NCI-H2107 treated with DMSO at 0.1 percent for 48 hours (cell line): Measurements from ENCODE around the gene NAA20.

ENCODE experiments used
- DNase-seq: peaks from one replicate; lab custom pipeline; 2025; ENCODE audit not compliant: unreplicated experiment; lab: John Stamatoyannopoulos, UW

The NAA20 gene

GRCh38 chr20:20017844-20018185 lies 653 bp downstream of the NAA20 start:
- no peak for DNase-seq

GRCh38 chr20:20018366-20018765 lies 1.2 kb downstream of the NAA20 start:
- DNase-seq, result no peak

GRCh38 chr20:20019123-20019522 lies 2.0 kb downstream of the NAA20 start:
- DNase-seq, result no peak

- DNase-seq, result no peak
Observed at GRCh38 chr20:20020908-20021307, 3.7 kb downstream of the NAA20 start.

- DNase-seq, result no peak
Observed at GRCh38 chr20:20021835-20022234, 4.7 kb downstream of the NAA20 start.

- DNase-seq, result no peak
Observed at GRCh38 chr20:20022498-20022897, 5.3 kb downstream of the NAA20 start.

- DNase-seq, result no peak
Observed at GRCh38 chr20:20023395-20023794, 6.2 kb downstream of the NAA20 start.

DNA sequence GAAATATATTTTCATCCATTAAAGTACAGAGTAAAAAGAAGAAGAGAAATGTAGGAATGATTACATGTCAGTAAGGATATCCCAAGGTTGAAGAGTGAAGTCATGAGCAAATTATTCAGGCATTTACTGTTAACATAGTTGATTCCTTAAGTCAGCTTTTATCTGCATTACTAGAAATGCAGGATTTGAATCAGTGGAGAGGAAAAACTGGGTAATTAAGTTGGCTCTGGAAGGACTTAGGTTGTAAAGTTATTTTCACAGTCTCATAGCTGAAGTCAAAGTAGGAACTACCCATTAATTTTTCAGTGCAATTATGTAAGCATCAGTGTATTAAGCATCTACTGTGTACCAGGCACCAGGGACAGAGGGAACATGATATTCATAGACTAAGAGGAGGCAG lies 7.8 kb downstream of the NAA20 start:
- DNase-seq, result no peak

DNA sequence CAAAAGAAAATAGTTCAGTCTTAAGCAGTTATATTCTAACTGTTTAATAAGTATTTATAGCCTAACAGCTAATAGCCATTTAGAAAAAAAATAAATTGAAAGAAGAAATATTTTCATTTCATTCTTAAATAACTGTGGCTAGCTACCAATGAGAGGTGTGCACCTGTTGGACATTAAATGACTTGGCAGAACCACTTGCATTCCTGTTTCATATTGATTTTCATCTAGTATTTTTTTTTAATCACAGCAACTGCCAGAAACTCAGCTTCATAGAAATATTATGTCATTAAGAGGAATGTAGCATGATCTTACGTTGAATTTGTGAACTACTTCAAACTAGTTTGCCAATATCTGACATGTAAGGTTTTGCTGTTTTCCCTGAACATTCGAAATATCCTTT lies 10.1 kb downstream of the NAA20 start:
- no peak for DNase-seq

GRCh38 chr20:20031790-20032189 lies 14.6 kb downstream of the NAA20 start:
- DNase-seq, result no peak

DNA sequence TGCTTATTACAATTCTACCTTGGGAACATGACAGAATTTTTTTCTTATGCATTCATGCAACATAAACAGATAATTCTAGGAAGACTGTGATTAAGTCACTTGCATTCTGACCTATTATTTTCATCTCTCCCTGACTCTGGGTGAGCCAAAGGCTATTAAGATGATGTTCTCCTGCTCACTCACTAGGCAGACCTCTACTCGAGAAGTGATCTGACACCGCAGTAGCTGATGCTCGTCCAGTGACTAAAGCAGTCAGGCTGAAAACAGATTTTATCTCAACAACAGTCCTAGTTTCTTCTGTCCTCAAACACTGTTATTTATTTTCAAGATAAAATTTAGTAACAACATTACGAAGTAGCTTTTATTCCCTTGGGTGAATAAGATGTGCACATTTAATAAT lies 17.3 kb downstream of the NAA20 start:
- no peak for DNase-seq

DNA sequence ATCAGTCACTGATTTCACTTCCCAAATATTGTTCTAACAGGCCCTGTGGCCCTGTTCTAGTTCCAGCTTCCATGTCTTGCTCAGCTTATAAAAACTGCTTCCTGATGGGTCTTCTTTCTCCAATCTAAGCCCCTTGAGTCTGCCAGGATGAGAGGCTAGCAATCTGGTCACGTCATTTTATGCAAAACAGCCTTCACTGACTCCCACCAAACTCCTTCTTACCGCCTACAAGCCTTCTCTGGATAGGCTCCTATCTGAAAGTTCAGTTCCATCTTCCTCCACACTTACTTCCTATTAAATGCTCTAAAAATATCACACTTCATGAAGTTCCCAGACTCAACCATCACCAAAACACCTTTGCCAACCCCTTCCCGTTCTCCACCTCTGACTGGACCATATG lies 19.6 kb downstream of the NAA20 start:
- no peak for DNase-seq

DNA sequence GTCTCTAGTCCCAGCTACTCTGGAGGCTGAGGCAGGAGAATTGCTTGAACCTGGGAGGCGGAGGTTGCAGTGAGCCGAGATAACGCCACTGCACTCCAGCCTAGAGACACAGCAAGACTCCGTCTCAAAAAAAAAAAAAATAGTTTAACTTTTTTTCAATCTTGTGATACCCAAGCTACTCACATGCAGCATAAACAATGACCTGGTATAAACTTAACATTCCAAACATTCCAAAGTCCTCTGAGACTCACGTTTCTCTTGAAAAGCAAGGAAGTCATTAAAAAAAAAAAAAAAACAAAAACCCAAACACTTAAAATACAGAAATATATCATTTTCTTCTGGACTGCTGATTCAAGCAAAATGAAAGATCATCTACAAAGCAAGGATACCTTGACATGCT lies 20.8 kb downstream of the NAA20 start:
- no peak for DNase-seq

DNA sequence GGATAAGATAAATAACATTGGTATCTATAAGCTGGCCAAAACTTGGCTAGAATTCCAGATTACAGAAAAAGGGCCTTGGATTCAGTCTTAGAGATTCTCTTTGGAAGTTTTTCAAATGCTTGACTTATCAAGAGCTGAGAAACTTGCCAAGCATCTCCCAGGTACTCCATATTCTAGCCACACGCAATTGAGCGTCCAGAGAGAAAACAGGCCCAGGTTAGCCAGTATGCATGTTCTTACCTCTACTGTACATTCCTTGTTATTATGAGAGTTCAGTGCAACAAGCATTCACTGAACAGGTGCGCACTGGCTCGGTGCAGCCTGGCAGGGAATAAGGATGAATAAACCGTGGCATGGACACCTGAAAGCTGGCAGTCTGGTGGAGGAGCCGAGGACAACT lies 21.4 kb downstream of the NAA20 start:
- DNase-seq, result no peak

GRCh38 chr20:20039752-20040387 lies 22.7 kb downstream of the NAA20 start:
- no peak for DNase-seq

DNA sequence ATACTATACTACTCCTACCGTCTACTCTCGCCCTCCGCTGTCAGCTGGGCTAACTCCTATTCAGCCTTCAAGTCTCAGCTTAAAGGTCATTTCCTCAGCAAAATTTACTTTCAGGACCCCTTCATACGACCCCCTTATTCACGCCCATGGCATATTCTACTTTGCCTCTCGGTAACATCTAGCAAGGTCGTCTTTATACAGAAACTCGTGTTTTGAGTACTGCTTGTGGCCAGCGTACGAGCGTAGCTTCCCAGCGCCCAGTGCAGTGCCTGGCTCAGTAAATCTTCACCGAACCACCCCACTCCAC lies 34.6 kb downstream of the NAA20 start:
- no peak for DNase-seq

GRCh38 chr20:20052074-20052970 lies 35.2 kb downstream of the NAA20 start, which contains the start of the genes CFAP61 and CRNKL1:
CFAP61 (plus strand) TSS chr20:20052532; CDS start chr20:20056654, 4,122 bp downstream.
CRNKL1 (minus strand) TSS chr20:20052466; CDS start chr20:20052342, 124 bp downstream.
- DNase-seq, result peak; percentile 81

DNA sequence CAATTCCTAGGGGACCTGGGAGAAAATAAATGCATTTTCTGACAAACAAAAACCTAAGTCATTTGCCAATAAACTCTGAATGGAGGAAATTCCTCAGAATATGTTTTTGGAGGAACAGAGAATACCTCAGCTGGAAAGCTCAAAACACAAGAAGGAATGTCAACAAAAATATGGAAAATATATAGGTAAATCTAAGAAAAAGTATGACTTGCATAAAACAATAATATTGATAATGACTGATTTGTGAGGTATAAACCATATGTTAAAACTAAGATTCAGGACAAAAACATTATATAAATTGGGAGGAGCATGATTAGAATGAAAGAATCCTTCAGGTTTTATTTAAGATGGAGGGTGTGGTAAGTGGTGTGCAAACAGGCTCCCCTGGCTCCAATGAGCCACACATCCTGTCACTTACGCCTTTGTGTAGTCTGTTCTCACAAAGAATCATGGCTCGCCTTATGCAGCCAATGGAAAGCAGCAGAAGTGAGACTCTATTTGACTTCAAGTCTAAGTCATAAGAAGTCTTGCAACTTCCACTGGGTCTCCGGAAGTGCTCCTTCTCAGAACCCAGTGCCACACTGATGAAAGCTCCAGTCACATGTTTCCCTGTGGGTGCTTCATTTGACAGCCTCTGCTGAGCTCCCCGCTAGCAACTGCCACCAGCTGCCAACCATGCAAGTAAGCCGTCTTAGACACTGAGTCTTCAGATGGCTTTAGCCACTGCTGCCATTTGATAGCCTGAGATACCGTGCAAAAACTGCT lies 43.3 kb downstream of the NAA20 start:
- DNase-seq, result no peak

DNA sequence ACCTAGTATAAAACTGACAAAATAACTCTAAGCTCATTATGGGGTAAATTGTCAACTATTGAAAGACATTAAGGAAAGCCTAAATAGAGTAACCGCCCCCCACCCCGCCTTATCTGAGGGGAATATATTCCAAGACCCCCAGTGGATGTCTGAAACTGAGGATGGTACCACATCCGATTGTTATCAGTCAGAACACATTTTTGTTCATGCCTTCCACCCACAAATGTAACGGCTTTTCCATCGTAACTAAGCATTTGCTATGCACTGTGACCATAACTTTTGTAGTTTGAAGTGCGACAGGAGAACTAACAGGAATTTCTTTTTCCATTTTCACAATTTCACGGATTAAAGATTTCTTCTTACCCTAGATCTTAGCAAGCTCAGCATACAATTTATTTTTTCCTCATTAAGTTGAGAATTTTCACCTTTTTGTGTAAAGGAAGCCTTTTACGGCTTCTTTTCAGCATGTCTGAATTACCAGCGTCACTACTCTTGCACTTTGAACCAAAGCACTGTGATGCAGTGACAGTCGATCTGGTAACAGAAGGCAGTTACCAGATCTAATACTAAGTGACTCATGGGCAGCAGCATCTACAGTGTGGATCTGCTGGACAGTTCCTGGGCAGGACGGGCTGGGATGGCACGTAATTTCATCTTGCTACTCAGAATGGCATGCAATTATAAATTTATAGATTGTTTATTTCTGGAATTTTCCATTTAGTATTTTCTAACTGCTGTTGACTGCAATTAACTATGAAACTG lies 47.0 kb downstream of the NAA20 start:
- DNase-seq, result no peak

- no peak for DNase-seq
Observed at GRCh38 chr20:20065361-20065760, 48.2 kb downstream of the NAA20 start.
